Measurements from ENCODE around the gene HYI.

Gene HYI

GRCh38 chr1:43472087-43472462 is 18.3 kb upstream of the HYI start:
- no peak overlapping the region for H3K27ac ChIP-seq

GRCh38 chr1:43469932-43470331 is 16.2 kb upstream of the HYI start:
- TF ChIP-seq ZFX (IDR thresholded peaks at IDR 0.05; ENCODE audit: borderline replicate concordance) (no peak), CTCF (IDR thresholded peaks at IDR 0.05) (no peak)
- no peak overlapping the region for H3K27ac ChIP-seq

More at GRCh38 chr1:43472087-43472462, 18.3 kb upstream of the HYI start:
- TF ChIP-seq ZFX (IDR thresholded peaks at IDR 0.05; ENCODE audit: borderline replicate concordance) (no peak), CTCF (IDR thresholded peaks at IDR 0.05) (no peak)

GRCh38 chr1:43468414-43468813 is 14.7 kb upstream of the HYI start:
- TF ChIP-seq ZFX (IDR thresholded peaks at IDR 0.05; ENCODE audit: borderline replicate concordance), result no peak
- TF ChIP-seq CTCF (IDR thresholded peaks at IDR 0.05), result no peak
- no peak overlapping the region for H3K27ac ChIP-seq

GRCh38 chr1:43466403-43466802 is 12.7 kb upstream of the HYI start:
- TF ChIP-seq ZFX (IDR thresholded peaks at IDR 0.05; ENCODE audit: borderline replicate concordance) (no peak), CTCF (IDR thresholded peaks at IDR 0.05) (no peak)
- no peak overlapping the region for H3K27ac ChIP-seq

GRCh38 chr1:43465505-43466067 is 11.9 kb upstream of the HYI start:
- TF ChIP-seq ZFX (IDR thresholded peaks at IDR 0.05; ENCODE audit: borderline replicate concordance), result no peak
- TF ChIP-seq CTCF (IDR thresholded peaks at IDR 0.05), result no peak
- no peak overlapping the region for H3K27ac ChIP-seq

GRCh38 chr1:43464681-43465504 is 11.2 kb upstream of the HYI start:
- TF ChIP-seq ZFX (IDR thresholded peaks at IDR 0.05; ENCODE audit: borderline replicate concordance) (no peak), CTCF (IDR thresholded peaks at IDR 0.05) (no peak)
- H3K27ac ChIP-seq, result no peak overlapping the region

GRCh38 chr1:43463479-43463878 is 9.7 kb upstream of the HYI start:
- H3K27ac ChIP-seq, result no peak overlapping the region
- TF ChIP-seq CTCF (IDR thresholded peaks at IDR 0.05) (no peak), ZFX (IDR thresholded peaks at IDR 0.05; ENCODE audit: borderline replicate concordance) (no peak)
